Left hindlimb (tissue), 1 donor: ENCODE measurements around the gene XPO5.
"Not testable (repeated sequence)": the region's sequence is repeated elsewhere in the genome, so short reads cannot be mapped to it uniquely, and the experiment has no call there.

ENCODE experiments used
- DNase-seq: peaks from one replicate; pipeline ENCODE4 v3.0.0-alpha.2; 2018

XPO5 gene

GRCh38 chr6:43575772-43576551, at the start of gene XPO5, which contains the start of gene POLH:
Gene XPO5, minus strand, starts transcription at chr6:43576038. Its CDS starts 174 bp downstream, at chr6:43575864.
Gene POLH, plus strand, starts transcription at chr6:43576185. Its CDS starts 6,135 bp downstream, at chr6:43582320.
- peak; percentile 93 for DNase-seq

DNA sequence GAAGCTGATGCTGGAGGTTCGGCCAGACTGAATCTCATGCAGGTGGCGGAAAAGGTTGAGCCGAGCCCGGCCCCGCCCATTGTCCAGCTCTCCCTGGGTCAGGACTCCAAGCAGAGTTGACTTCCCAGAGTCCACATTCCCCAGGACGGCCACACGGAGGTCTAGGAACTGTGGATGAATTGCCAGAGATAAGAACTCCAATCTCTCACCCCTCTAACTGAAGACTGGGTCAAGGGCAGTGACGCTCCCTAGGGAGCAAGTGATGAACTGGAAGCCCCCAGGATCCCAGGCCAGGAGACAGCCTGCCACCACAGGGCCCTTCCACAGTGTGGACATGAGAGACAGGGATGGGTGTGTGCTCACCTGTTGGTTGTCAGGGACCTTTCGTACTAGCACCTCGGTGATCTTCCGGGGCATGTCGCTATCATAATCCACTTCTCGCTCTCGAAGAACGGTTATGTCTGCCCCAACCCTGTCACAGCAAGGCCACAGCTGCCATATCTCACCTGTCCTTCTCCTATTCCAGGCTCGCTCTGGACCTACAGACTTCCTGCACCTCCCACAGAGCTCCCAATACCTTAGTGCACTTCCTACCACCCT, 49.7 kb upstream of the XPO5 start:
- no peak for DNase-seq

DNA sequence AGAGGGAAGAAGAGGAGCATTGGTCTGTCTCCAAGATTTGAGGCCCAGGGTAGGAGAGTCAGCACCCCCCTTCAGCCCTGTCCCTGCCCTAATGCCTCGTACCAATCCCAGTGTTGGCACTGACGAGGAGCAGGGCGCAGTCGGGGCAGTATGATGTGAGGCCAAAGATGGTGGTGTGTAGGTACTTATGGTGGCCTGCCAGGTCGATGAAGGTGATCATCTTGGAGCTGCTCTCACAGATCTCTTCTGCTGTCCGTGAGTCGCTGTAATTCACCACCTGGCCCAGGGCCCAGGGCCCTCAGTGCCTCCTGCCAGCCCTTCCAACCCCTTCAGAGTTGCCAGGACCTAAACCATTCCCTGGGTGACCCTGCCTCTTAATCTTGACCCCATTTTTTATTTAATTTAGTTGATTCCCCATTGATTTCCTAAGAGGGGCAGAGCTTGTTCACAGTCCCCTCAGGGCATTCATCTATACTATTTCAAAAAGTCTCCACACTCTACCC, 49.0 kb upstream of the XPO5 start:
- DNase-seq: no peak

- no peak for DNase-seq
Observed at GRCh38 chr6:43623880-43624785, 48.3 kb upstream of the XPO5 start.

DNA sequence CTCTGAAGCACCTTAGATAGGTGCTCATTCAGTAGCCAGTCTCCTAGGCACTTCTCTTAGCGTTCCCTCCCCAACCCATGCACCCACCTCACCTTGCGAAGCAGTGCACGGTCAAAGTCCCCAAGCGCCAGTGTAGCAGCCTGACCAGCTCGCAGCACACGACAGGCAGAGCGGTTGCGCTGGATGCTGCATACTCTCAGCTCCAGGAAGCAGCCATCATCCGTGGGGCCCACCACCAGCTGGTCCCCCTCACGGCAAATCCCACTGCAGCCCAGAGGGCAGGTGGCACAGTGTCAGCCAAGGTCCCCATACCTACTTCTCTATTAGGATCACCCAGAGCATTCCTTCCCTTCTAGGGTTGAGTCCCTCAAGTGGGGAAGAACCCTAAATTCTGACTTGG, 46.7 kb upstream of the XPO5 start:
- DNase-seq: no peak

- DNase-seq: no peak
Observed at GRCh38 chr6:43621836-43622180, 46.0 kb upstream of the XPO5 start.

DNA sequence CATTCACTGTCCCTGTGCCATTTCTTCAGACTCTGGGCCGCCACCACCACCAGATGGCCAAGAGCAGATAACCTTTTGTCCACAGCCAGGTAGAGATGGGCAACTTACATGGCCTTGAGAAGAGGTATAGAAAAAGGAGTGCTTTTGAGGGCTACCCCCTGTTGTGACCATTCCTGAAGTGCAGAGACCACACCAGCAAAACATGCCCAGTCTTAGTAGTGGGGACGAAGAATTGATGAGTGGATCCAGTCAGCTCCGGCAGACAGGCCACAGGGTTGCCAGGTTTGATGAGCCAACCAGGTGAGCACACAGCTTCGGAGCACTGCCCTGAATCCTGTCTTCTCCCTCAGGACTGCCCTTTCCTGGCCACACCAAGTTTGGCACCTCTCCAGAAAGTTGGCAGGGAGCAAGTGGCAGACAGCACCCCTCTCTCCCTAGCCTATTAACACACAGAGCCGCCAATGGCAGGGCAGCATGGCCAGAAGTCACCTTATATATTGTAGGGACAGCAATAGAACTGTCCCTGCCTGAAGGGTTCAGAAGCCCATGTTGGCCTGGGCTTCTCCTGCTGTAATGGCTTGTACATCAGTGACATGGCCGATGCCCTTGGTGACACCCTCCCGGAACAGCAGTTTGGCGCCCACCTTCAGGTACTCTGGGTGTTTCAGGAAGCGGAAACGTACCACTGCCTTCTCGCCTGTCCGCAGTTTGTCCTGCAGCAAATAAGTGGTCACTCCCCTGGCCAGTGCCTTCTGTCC, 45.4 kb upstream of the XPO5 start:
- no peak for DNase-seq

DNA sequence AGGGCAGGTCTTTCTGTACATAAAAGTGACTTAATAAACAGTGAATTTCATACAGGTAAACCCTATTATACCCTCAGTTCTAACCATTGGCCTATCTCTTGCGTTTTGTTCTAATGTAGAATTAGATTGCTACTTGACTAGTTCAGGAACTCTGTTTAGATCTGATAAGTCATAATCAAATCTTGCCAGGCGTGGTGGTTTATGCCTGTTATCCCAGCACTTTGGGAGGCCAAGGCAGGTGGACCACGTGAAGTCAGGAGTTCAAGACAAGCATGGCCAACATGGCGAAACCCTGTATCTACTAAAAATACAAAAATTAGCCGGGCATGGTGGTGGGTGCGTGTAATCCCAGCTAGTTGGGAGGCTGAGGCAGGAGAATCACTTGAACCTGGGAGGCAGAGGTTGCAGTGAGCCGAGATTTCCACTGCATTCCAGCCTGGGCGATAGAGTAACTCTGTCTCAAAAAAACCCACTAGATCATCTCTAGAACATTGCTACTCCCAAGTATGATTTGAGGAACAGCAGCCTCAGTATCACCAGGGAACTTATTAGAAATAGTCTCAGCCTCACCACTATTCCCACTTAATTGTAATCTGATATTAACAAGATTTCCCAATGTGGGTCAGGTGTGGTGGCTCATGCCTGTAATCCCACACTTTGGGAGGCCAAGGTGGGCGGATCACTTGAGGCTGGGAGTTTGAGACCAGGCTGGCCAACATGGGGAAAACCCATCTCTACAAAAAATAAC, 41.1 kb upstream of the XPO5 start:
- no peak for DNase-seq

DNA sequence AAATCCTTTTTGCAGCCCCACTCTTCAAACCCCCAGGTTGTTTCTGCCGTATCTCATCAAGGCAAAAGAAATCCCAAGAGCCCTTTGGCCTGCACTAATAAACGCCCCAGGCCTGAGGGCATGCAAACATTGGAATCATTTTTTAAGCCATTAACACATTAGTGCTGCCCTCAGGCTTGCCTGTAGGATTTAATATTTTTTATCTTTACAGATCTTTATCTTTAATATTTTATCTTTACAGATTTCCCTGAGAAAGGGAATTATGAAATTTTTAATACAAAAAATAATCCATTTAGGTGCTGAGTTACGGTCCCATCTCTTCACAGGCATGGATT, 38.5 kb upstream of the XPO5 start:
- no peak for DNase-seq

GRCh38 chr6:43613721-43614395, 38.0 kb upstream of the XPO5 start:
- no peak for DNase-seq

GRCh38 chr6:43610431-43610830, 34.6 kb upstream of the XPO5 start:
- no peak for DNase-seq

DNA sequence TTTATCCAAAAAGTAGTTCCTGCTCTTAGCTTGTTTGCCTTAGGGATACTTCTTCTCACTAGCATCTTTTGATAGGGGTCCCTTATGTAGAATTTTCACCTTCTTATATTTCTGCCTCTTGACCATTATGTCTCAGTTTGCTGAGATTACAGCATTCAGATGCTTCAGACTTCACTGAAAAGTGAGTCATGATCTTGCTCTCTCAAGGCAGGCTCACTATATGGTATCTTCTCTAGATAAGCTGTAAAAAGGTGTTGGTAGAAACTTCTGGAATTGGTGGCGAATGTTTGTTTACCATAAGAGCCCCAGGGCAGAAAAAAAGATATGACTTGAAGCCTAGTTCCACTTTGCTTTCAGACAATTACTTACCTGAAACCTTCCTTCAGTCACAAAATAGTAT, 33.6 kb upstream of the XPO5 start:
- DNase-seq: no peak

- DNase-seq: no peak
Observed at GRCh38 chr6:43608807-43609206, 33.0 kb upstream of the XPO5 start.

DNA sequence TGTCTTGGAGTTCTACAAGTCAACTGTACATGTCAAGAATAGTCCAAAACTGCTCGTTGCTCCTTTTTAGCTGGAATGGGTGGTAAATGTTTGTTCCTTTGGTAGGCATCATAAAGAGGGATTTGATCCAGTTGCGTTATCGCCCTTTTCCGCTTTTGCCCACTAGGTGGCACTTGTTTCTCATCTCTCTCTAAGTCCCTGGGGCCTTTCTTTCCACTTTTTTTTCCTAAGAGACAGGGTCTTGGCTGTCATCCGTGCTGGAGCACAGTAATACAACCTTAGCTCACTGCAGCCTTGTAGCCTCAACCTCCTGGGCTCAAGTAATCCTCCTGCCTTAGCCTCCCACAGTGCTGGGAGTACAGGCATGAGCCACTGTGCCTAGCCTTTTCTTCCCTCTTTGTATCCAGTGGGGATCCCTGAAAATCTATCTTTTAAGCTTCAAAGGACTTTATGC, 32.5 kb upstream of the XPO5 start:
- peak; percentile 56 for DNase-seq

DNA sequence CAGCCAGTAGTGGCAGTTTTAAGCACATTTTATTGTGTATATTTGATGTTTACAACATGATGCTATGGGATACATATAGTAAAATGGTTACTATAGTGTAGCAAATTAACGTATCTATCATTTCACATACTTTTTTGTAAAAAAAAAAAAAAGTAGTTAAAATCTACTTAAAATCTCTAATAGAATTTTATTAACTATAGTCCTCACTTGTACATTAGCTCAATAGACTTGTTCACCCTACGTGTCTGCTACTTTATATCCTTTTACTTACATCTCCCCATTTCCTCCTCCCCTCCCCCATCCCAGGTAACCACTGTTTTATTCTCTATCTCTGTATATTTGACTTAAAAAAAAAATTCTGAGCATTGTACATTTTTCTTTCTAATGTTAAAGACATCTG, 30.2 kb upstream of the XPO5 start:
- no peak for DNase-seq

DNA sequence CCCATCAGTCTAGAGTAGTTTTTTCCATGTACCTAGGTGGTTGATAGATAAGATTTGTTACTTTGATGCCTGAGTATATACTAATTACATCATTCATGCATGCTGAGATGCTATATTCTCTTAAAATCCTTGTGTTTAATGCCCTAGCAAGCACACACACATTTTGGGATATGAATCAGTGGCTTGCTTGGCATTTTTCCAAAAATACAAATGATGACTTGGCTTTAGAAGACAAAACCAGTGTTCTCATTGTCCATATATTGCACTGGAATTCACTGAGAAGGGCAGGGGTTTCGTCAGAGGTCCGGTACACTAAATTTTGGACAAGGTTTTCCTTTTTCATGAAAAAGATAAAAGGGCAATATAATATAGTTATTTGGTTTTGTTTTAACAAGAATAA, 28.3 kb upstream of the XPO5 start:
- no peak for DNase-seq

DNA sequence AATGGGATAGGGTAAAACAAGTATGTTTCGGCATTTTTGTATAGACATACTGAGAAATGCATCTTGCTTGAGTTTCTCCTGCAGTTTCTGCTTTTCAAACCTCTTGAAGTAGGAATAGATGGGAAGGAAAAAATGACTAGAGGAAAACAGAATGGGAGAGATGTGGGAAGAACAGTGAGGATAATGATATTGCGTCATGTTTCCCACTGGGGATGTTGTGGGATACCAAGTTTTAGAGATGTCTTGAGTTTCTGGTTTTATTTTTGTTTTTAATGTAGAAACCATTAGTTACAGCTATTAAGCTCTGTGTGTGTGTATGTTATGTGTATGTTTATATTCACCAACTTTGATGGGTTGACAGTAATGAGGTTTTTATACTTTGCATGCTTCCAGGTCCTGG, 24.8 kb upstream of the XPO5 start:
- no peak for DNase-seq

GRCh38 chr6:43593938-43594337, 18.1 kb upstream of the XPO5 start:
- DNase-seq: no peak

DNA sequence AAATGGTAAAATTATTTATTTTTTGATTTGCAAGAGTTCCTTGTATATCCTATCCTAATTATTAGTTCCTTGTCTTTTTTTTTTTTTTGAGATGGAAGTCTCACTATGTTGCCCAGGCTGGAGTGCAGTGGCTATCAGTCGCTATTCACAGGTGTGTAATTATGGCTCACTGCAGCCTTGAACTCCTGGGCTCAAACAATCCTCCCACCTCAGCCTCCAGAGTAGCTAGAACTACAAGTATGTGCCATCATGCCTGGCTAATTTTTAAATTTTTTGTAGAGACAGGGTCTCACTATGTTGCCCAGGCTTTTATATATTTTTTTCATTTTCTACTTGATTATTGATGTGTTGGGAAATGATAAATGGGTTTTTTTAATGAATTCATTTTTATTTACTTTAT, 13.7 kb upstream of the XPO5 start:
- not testable (repeated sequence) for DNase-seq

DNA sequence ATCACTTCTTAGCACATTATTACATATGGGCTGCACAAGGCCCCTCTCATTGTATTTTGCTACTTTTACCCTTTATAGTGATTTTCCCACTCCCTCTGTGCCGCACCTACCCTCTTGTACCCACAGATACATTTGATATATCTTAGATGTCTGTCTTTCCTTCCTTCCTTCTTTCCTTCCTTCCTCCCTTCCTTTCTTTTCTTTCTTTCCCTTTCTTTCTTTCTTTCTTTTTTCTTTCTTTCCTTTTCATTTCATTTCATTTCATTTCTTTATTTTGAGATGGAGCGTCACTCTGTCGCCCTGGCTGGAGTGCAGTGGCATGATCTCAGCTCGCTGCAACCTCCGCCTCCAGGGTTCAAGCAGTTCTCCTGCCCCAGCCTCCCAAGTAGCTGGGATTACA, 12.4 kb upstream of the XPO5 start:
- no peak for DNase-seq

GRCh38 chr6:43584892-43585570, 9.2 kb upstream of the XPO5 start:
- no peak for DNase-seq
